WTC11 (cell line): ENCODE data around the gene PKIG.

Experiments
- AFF4 ChIP-seq: sonication (generic); formaldehyde crosslinking; IDR thresholded peaks from 2 replicates; pipeline ENCODE4 v1.8.1; 2023; ENCODE audit warnings: mild to moderate bottlenecking, missing genetic modification reagents, borderline replicate concordance
- ATF2 ChIP-seq: sonication (generic); formaldehyde crosslinking; IDR thresholded peaks from 2 replicates; pipeline ENCODE4 v1.8.1; 2022; ENCODE audit warnings: low read depth, missing genetic modification reagents, borderline replicate concordance
- CREB1 ChIP-seq: sonication (generic); formaldehyde crosslinking; IDR thresholded peaks from 2 replicates; pipeline ENCODE4 v1.8.0; 2023; ENCODE audit warnings: mild to moderate bottlenecking, missing genetic modification reagents
- CTCF ChIP-seq: fragments of 200-600 bp; IDR thresholded peaks from 2 replicates; pipeline ENCODE4 v1.8.0; 2022; ENCODE audit warnings: antibody characterized with exemption
- E2F1 ChIP-seq: sonication (generic); formaldehyde crosslinking; IDR thresholded peaks from 2 replicates; pipeline ENCODE4 v1.8.0; 2022; ENCODE audit warnings: mild to moderate bottlenecking, missing genetic modification reagents
- E2F4 ChIP-seq: sonication (generic); formaldehyde crosslinking; IDR thresholded peaks from 2 replicates; pipeline ENCODE4 v1.8.1; 2022; ENCODE audit warnings: low read depth, mild to moderate bottlenecking, moderate library complexity, missing genetic modification reagents, borderline replicate concordance
- IRF2 ChIP-seq: sonication (generic); formaldehyde crosslinking; IDR thresholded peaks from 2 replicates; pipeline ENCODE4 v1.8.0; 2022; ENCODE audit warnings: low read depth, missing genetic modification reagents, borderline replicate concordance
- NR3C1 ChIP-seq: sonication (generic); formaldehyde crosslinking; conservative IDR thresholded peaks from 2 replicates; pipeline ENCODE4 v1.8.1; 2023; ENCODE audit warnings: low read depth, mild to moderate bottlenecking, missing genetic modification reagents
- TEAD4 ChIP-seq: sonication (generic); formaldehyde crosslinking; IDR thresholded peaks from 2 replicates; pipeline ENCODE4 v1.8.0; 2022; ENCODE audit warnings: mild to moderate bottlenecking, missing genetic modification reagents
- ZNF512 ChIP-seq: sonication (generic); formaldehyde crosslinking; IDR thresholded peaks from 2 replicates; pipeline ENCODE4 v1.8.1; 2022; ENCODE audit warnings: missing genetic modification reagents, borderline replicate concordance

GRCh38 chr20:44585057-44585963 lies 2.9 kb downstream of the PKIG start:
- no peak for TF ChIP-seq ATF2
- no peak for TF ChIP-seq CTCF
- no peak for TF ChIP-seq E2F4 (CRISPR knock-in tag)
- TF ChIP-seq ZNF512: no peak
- no peak for TF ChIP-seq AFF4 (CRISPR knock-in tag)
- no peak for TF ChIP-seq TEAD4 (CRISPR knock-in tag)
- no peak for TF ChIP-seq IRF2 (CRISPR knock-in tag)
- no peak for TF ChIP-seq CREB1 (CRISPR knock-in tag)
- TF ChIP-seq E2F1: no peak
- no peak for TF ChIP-seq NR3C1
